Measurements from ENCODE around the gene KCNH3. TPM values are rescaled to one million over a fixed set of nuclear protein-coding genes. Genes with fewer than 3 reads are reported as not detected.

The KCNH3 gene
- polyA plus RNA-seq (2012; ENCODE audit: low read depth, missing spikeins) = 0.89 TPM

GRCh38 chr12:49538510-49539403, at the start of gene KCNH3:
TSS of gene KCNH3 (plus strand) at chr12:49539030. CDS start at chr12:49539417, 387 bp downstream.
- FAIRE-seq = peak; percentile 74
- DNase-seq (ENCODE audit: insufficient read length, low spot score) = peak; percentile 97
- no peak for TF ChIP-seq PAX5 (IDR thresholded peaks at IDR 0.05; ENCODE audit: insufficient read depth, low read length, severe bottlenecking)
- no peak for TF ChIP-seq SPI1 (IDR thresholded peaks at IDR 0.05; ENCODE audit: low read depth, low read length)
- no peak for TF ChIP-seq TAF1 (IDR thresholded peaks at IDR 0.05; ENCODE audit: low read depth, low read length)
- TF ChIP-seq POLR2A (IDR thresholded peaks at IDR 0.05; ENCODE audit: low read depth, low read length) = no peak
- TF ChIP-seq POLR2AphosphoS5 (IDR thresholded peaks at IDR 0.05; ENCODE audit: low read depth, low read length) = no peak
- TF ChIP-seq POU2F2 (IDR thresholded peaks at IDR 0.05; ENCODE audit: low read depth, low read length) = no peak

- FAIRE-seq (no peak), DNase-seq (ENCODE audit: insufficient read length, low spot score) (no peak)
- TF ChIP-seq SPI1 (IDR thresholded peaks at IDR 0.05; ENCODE audit: low read depth, low read length) (no peak), POU2F2 (IDR thresholded peaks at IDR 0.05; ENCODE audit: low read depth, low read length) (no peak), POLR2AphosphoS5 (IDR thresholded peaks at IDR 0.05; ENCODE audit: low read depth, low read length) (no peak), POLR2A (IDR thresholded peaks at IDR 0.05; ENCODE audit: low read depth, low read length) (no peak), TAF1 (IDR thresholded peaks at IDR 0.05; ENCODE audit: low read depth, low read length) (no peak), PAX5 (IDR thresholded peaks at IDR 0.05; ENCODE audit: insufficient read depth, low read length, severe bottlenecking) (no peak)
These were observed 49.7 kb upstream of the KCNH3 start for GRCh38 chr12:49489154-49489553.

- TF ChIP-seq POLR2AphosphoS5 (IDR thresholded peaks at IDR 0.05; ENCODE audit: low read depth, low read length) (no peak), SPI1 (IDR thresholded peaks at IDR 0.05; ENCODE audit: low read depth, low read length) (no peak), POU2F2 (IDR thresholded peaks at IDR 0.05; ENCODE audit: low read depth, low read length) (no peak), PAX5 (IDR thresholded peaks at IDR 0.05; ENCODE audit: insufficient read depth, low read length, severe bottlenecking) (no peak), TAF1 (IDR thresholded peaks at IDR 0.05; ENCODE audit: low read depth, low read length) (no peak), POLR2A (IDR thresholded peaks at IDR 0.05; ENCODE audit: low read depth, low read length) (no peak)
- FAIRE-seq (no peak), DNase-seq (ENCODE audit: insufficient read length, low spot score) (no peak)
These were observed 49.1 kb upstream of the KCNH3 start for GRCh38 chr12:49489720-49490119.

GRCh38 chr12:49491823-49492222, 47.0 kb upstream of the KCNH3 start:
- DNase-seq (ENCODE audit: insufficient read length, low spot score) (no peak), FAIRE-seq (no peak)
- TF ChIP-seq PAX5 (IDR thresholded peaks at IDR 0.05; ENCODE audit: insufficient read depth, low read length, severe bottlenecking) = no peak
- no peak for TF ChIP-seq POLR2AphosphoS5 (IDR thresholded peaks at IDR 0.05; ENCODE audit: low read depth, low read length)

- FAIRE-seq = no peak
- no peak for DNase-seq (ENCODE audit: insufficient read length, low spot score)
- TF ChIP-seq POU2F2 (IDR thresholded peaks at IDR 0.05; ENCODE audit: low read depth, low read length) (no peak), PAX5 (IDR thresholded peaks at IDR 0.05; ENCODE audit: insufficient read depth, low read length, severe bottlenecking) (no peak), TAF1 (IDR thresholded peaks at IDR 0.05; ENCODE audit: low read depth, low read length) (no peak), POLR2AphosphoS5 (IDR thresholded peaks at IDR 0.05; ENCODE audit: low read depth, low read length) (no peak), SPI1 (IDR thresholded peaks at IDR 0.05; ENCODE audit: low read depth, low read length) (no peak), POLR2A (IDR thresholded peaks at IDR 0.05; ENCODE audit: low read depth, low read length) (no peak)
These were observed 44.9 kb upstream of the KCNH3 start for GRCh38 chr12:49493900-49494299.

GRCh38 chr12:49496417-49497360, 42.1 kb upstream of the KCNH3 start:
- DNase-seq (ENCODE audit: insufficient read length, low spot score) = no peak
- TF ChIP-seq SPI1 (IDR thresholded peaks at IDR 0.05; ENCODE audit: low read depth, low read length) = no peak
- TF ChIP-seq POLR2A (IDR thresholded peaks at IDR 0.05; ENCODE audit: low read depth, low read length) = no peak
- TF ChIP-seq POU2F2 (IDR thresholded peaks at IDR 0.05; ENCODE audit: low read depth, low read length) = no peak
- no peak for FAIRE-seq

GRCh38 chr12:49501895-49502294, 36.9 kb upstream of the KCNH3 start:
- TF ChIP-seq POLR2A (IDR thresholded peaks at IDR 0.05; ENCODE audit: low read depth, low read length) (no peak), TAF1 (IDR thresholded peaks at IDR 0.05; ENCODE audit: low read depth, low read length) (no peak)
- FAIRE-seq = peak; percentile 62
- no peak for DNase-seq (ENCODE audit: insufficient read length, low spot score)

- no peak for TF ChIP-seq PAX5 (IDR thresholded peaks at IDR 0.05; ENCODE audit: insufficient read depth, low read length, severe bottlenecking)
- TF ChIP-seq POLR2AphosphoS5 (IDR thresholded peaks at IDR 0.05; ENCODE audit: low read depth, low read length) = no peak
- TF ChIP-seq POLR2A (IDR thresholded peaks at IDR 0.05; ENCODE audit: low read depth, low read length) = no peak
- TF ChIP-seq TAF1 (IDR thresholded peaks at IDR 0.05; ENCODE audit: low read depth, low read length) = no peak
- TF ChIP-seq SPI1 (IDR thresholded peaks at IDR 0.05; ENCODE audit: low read depth, low read length) = no peak
- no peak for TF ChIP-seq POU2F2 (IDR thresholded peaks at IDR 0.05; ENCODE audit: low read depth, low read length)
- FAIRE-seq = no peak
- DNase-seq (ENCODE audit: insufficient read length, low spot score) = no peak
These were observed 36.2 kb upstream of the KCNH3 start for GRCh38 chr12:49502590-49502989.

- DNase-seq (ENCODE audit: insufficient read length, low spot score) = no peak
- FAIRE-seq = no peak
- TF ChIP-seq POLR2A (IDR thresholded peaks at IDR 0.05; ENCODE audit: low read depth, low read length) (no peak), POLR2AphosphoS5 (IDR thresholded peaks at IDR 0.05; ENCODE audit: low read depth, low read length) (no peak), PAX5 (IDR thresholded peaks at IDR 0.05; ENCODE audit: insufficient read depth, low read length, severe bottlenecking) (no peak), TAF1 (IDR thresholded peaks at IDR 0.05; ENCODE audit: low read depth, low read length) (no peak), SPI1 (IDR thresholded peaks at IDR 0.05; ENCODE audit: low read depth, low read length) (no peak), POU2F2 (IDR thresholded peaks at IDR 0.05; ENCODE audit: low read depth, low read length) (no peak)
These were observed 35.1 kb upstream of the KCNH3 start for GRCh38 chr12:49503674-49504180.
